ENCODE data around the gene PSMB10. TPM values are rescaled to one million over a fixed set of nuclear protein-coding genes. Genes with fewer than 3 reads are reported as not detected.
"Not testable (repeated sequence)": the region's sequence is repeated elsewhere in the genome, so short reads cannot be mapped to it uniquely, and the experiment has no call there.

Gene PSMB10
- total RNA-seq, 1 experiment from 2014 or later: 48.7 TPM

DNA sequence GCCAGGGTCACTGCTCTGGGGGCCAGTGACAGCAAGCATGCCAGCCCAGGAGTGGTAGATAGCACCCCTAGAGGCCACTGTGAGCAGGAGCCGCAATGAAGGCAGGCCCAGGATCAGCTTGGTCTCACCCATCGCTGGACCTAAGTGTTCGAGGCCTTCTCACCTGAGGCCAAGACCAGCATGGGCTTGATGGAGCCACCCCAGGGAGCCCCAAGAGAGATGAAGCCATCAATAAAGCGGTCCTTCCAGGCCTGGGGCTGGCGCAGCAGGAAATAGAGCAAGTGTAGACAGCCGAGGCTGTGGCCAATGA lies 5.5 kb upstream of the PSMB10 start:
- no peak for DNase-seq (ENCODE audit: low spot score)

DNA sequence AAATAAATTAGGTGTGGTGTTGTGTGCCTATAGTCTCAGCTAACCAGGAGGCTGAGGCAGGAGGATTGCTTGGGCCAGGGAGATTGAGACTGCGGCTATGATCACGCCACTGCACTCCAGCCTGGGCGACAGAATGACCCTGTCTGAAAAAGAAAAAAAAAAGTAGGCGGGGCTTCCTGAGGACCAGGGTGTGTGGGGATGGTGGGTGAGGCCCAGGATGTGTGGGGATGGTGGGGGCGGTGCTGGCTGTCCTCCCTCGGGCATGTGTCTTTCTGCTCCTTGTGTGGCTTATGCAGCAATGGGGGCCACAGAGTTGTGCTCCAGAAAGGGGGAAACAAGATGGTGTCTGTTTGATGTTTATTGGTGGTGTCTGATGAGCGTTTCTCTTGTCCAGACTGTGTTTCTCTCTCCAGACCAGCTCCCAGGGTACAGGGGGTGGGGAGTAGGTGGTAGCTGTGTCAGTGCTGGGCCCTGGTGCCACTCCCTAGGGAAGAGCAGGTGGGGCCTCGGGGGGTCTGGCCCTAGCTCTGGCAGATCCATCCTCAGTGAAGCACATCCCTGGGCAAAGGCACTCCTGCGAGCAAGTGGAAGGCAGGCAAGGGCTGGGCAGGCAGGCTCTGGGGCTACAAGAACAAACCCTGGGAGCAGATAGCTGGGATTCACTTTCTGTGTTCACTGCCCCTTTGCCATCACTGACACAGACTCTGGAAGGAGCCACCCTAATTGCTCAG lies 5.0 kb upstream of the PSMB10 start:
- DNase-seq (ENCODE audit: low spot score): no peak

- DNase-seq (ENCODE audit: low spot score): no peak
Observed at GRCh38 chr16:67940446-67941089, 3.9 kb upstream of the PSMB10 start.

DNA sequence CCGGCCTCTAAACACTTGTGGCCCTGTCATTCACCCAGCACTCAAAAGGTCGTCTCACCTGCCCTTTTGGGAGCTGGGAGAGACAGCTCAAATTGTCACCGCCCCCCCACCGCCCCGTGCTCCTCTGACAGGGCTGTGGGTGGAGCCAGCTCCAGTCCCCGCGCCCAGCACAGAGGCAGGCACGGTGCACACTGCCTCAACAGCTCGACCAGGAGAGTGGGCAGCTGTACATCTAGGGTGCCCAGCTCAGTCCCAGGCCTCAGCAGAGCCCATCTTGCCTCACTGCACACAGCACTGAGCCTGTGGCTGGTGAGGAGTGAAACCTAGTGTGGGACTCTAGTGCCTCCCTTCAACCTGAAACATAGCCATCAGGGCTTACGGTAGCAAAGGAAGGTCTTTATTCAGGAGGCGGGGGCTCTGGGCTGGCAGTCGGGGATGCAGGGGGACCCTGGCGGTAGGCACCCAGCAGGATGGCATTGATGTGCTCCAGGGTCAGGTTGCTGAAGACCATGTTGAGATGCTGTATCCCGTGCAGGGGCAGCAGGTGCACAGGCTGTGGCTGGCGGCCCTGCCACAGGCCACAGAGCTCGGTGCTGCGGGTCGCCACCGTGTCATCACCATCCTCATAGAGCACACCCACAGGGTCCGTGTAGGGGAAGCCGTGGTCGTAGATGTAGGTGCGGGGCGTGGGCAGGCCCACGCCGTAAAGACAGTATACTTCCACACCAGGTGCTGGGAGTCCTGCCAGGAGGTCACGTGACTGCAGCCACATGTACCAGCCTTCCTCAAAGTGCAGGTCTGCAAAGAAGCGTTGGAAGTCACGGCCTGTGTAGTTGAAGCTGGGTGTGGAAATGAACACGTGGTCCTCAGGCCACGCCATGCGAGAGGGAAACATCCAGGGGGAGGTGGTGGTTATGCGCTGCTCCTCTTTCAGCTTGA lies 3.1 kb upstream of the PSMB10 start:
- DNase-seq (ENCODE audit: low spot score): no peak

DNA sequence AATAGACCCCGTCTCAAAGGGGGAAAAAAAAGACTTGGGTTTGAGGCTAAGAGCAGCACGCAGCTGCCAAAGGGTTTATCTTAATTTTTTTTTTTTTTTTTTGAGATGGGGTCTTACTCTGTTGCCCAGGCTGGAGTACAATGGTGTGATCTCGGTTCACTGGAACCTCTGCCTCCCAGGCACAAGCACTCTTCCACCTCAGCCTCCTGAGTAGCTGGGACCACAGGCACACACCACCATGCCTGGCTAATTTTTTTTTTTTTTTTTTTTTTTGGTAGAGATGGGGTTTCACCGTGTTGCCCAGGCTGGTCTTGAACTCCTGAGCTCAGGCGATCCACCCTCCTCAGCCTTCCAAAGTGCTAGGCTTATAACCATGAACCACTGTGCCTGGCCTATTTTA lies 1.1 kb upstream of the PSMB10 start:
- DNase-seq (ENCODE audit: low spot score): not testable (repeated sequence)

- no peak for DNase-seq (ENCODE audit: low spot score)
Observed at GRCh38 chr16:67936880-67937605, 393 bp upstream of the PSMB10 start.

- DNase-seq (ENCODE audit: low spot score): peak; percentile 95
Observed at GRCh38 chr16:67935402-67936123, 1.1 kb downstream of the PSMB10 start.

DNA sequence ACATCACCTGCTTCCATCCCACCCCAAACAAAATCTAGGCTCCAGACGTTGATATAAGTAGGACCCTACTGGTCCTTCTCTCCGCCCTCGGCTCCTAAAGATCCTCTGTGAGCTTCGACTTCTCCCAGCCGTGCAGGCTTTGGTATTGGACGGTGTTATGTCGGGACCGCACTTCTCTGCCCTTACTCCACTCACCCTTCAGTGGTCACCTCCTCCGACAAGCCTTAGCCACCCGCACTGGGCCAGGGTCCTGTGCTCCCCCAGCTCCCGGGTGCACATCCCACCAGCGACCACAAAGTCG lies 1.6 kb downstream of the PSMB10 start:
- DNase-seq (ENCODE audit: low spot score): no peak

GRCh38 chr16:67934306-67935100 lies 2.1 kb downstream of the PSMB10 start:
- DNase-seq (ENCODE audit: low spot score): no peak

- no peak for DNase-seq (ENCODE audit: low spot score)
Observed at GRCh38 chr16:67933805-67934204, 2.8 kb downstream of the PSMB10 start.

DNA sequence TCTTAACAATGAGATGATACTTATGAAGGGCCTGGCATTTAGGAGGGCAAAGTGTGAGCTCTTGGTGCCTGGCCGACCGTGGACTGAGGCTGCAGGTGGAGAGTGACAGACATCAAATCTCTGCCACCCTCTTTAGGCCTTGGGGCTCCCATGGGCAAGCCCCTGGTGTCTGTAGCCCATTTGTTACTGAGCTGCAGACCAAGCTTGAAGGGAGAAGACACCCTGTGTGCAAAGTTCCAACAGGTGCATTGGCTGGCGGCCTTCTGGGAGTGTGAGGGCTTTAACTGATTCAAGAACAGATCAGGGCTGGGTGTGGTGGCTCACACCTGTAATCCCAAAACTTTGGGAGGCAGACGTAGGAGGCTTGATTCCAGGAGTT lies 4.2 kb downstream of the PSMB10 start:
- DNase-seq (ENCODE audit: low spot score): no peak

- DNase-seq (ENCODE audit: low spot score): no peak
Observed at GRCh38 chr16:67931712-67932461, 4.8 kb downstream of the PSMB10 start, which contains the start of gene CTRL. TSS of gene CTRL (minus strand) at chr16:67931862. CDS start at chr16:67931852, 10 bp downstream.

DNA sequence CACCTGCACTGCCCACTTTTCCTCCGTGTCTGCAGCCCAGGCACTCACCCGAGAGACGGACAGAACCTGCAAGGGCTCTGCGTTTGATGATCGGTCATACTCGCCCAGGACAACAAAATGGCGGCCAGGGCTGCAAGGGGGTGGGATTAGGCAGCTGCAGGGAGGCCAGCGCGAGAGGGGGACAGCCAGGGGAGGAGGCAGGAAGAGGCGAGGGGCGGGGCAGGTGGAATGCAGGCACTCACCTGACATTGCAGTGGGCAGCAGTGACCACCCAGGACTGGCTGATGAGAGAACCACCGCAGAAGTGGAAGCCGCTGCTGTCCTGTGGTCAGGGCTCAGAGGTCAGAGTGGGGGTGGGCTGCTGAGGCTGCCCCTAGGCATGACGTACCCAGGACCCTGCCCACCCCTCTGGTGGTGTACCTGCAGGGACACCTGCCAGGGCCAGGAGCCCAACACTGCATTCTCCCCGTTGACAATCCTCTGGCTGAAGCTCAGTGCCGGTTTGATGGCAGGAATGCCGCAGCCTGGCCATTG lies 5.9 kb downstream of the PSMB10 start:
- DNase-seq (ENCODE audit: low spot score): no peak

- DNase-seq (ENCODE audit: low spot score): no peak
Observed at GRCh38 chr16:67930191-67930590, 6.5 kb downstream of the PSMB10 start.

- DNase-seq (ENCODE audit: low spot score): peak; percentile 63
Observed at GRCh38 chr16:67928561-67929364, 7.9 kb downstream of the PSMB10 start.

- no peak for DNase-seq (ENCODE audit: low spot score)
Observed at GRCh38 chr16:67928147-67928546, 8.5 kb downstream of the PSMB10 start.

DNA sequence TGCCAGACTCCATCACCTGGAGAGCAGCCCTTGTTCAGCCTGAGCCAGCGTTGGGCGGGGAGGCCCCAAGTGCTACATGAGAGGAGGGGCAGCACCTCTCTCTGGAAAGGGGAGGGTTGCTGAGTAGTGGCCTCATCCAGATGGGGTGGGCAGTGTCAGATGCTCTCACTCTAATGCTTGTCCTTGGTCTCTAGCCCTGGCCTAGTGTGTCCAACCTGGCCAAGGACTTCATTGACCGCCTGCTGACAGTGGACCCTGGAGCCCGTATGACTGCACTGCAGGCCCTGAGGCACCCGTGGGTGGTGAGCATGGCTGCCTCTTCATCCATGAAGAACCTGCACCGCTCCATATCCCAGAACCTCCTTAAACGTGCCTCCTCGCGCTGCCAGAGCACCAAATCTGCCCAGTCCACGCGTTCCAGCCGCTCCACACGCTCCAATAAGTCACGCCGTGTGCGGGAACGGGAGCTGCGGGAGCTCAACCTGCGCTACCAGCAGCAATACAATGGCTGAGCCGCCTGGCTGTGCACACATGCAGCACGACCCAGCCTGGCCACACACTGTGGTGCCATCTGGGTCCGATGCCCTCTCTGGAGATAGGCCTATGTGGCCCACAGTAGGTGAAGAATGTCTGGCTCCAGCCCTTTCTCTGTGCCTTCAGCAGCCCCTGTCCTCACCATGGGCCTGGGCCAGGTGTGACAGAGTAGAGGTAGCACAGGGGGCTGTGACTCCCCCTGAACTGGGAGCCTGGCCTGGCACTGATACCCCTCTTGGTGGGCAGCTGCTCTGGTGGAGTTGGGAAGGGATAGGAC lies 9.3 kb downstream of the PSMB10 start:
- no peak for DNase-seq (ENCODE audit: low spot score)
